SK-N-SH treated with all-trans-retinoic acid at 6 μM for 48 hours (cell line): ENCODE measurements around the gene SLC36A3.

Experiments used
- ATAC-seq: fragments of 200-7000 bp; cut with Tn5 transposase; 3 replicates; pipeline ENCODE4 v1.9.1; 2020; ENCODE audit warnings: mild to moderate bottlenecking, moderate library complexity
- ARNTL ChIP-seq: fragments of 450-650 bp; formaldehyde crosslinking; IDR thresholded peaks from 2 replicates; pipeline ENCODE4 v1.5.0; 2020; ENCODE audit warnings: low read depth, mild to moderate bottlenecking, moderate library complexity, borderline replicate concordance
- BACH2 ChIP-seq: fragments of 250-450 bp; sonication (Bioruptor Pico); IDR thresholded peaks from 2 replicates; pipeline ENCODE4 v1.9.0; 2021; ENCODE audit warnings: mild to moderate bottlenecking, borderline replicate concordance
- CSDC2 ChIP-seq: fragments of 250-450 bp; sonication (Bioruptor Pico); IDR thresholded peaks from 2 replicates; pipeline ENCODE4 v1.5.0; 2020; ENCODE audit warnings: mild to moderate bottlenecking, moderate library complexity
- CSRNP3 ChIP-seq: fragments of 250-450 bp; sonication (Bioruptor Pico); IDR thresholded peaks from 2 replicates; pipeline ENCODE4 v1.5.1; 2021; ENCODE audit warnings: mild to moderate bottlenecking, moderate library complexity
- ESRRG ChIP-seq: fragments of 250-450 bp; sonication (Bioruptor Pico); IDR thresholded peaks from 2 replicates; pipeline ENCODE4 v1.6.1; 2021; ENCODE audit warnings: mild to moderate bottlenecking
- GLIS3 ChIP-seq: fragments of 250-450 bp; sonication (Bioruptor Pico); IDR thresholded peaks from 2 replicates; pipeline ENCODE4 v1.5.0; 2020; ENCODE audit warnings: mild to moderate bottlenecking, moderate library complexity
- ISL1 ChIP-seq: fragments of 250-450 bp; sonication (Bioruptor Pico); IDR thresholded peaks from 2 replicates; pipeline ENCODE4 v2.1.2; 2022; ENCODE audit warnings: mild to moderate bottlenecking, moderate library complexity
- OSR1 ChIP-seq: fragments of 250-450 bp; sonication (Bioruptor Pico); IDR thresholded peaks from 2 replicates; pipeline ENCODE4 v1.8.0; 2022; ENCODE audit warnings: moderate library complexity, mild to moderate bottlenecking, inconsistent platforms
- PATZ1 ChIP-seq: fragments of 250-450 bp; sonication (Bioruptor Pico); IDR thresholded peaks from 2 replicates; pipeline ENCODE4 v1.8.0; 2020; ENCODE audit warnings: mild to moderate bottlenecking, moderate library complexity, borderline replicate concordance
- POU6F1 ChIP-seq: fragments of 250-450 bp; sonication (Bioruptor Pico); IDR thresholded peaks from 2 replicates; pipeline ENCODE4 v1.8.0; 2021; ENCODE audit warnings: low read depth, mild to moderate bottlenecking, moderate library complexity, borderline replicate concordance
- PPARA ChIP-seq: fragments of 250-450 bp; sonication (Bioruptor Pico); IDR thresholded peaks from 2 replicates; pipeline ENCODE4 v1.5.0; 2020; ENCODE audit warnings: mild to moderate bottlenecking, borderline replicate concordance
- RARB ChIP-seq: fragments of 250-450 bp; sonication (Bioruptor Pico); IDR thresholded peaks from 2 replicates; pipeline ENCODE4 v1.8.0; 2021; ENCODE audit warnings: mild to moderate bottlenecking, moderate library complexity
- SNAI2 ChIP-seq: fragments of 250-450 bp; sonication (Bioruptor Pico); IDR thresholded peaks from 2 replicates; pipeline ENCODE4 v1.5.0; 2020; ENCODE audit warnings: mild to moderate bottlenecking, moderate library complexity
- TCF4 ChIP-seq: fragments of 250-450 bp; sonication (Bioruptor Pico); IDR thresholded peaks from 2 replicates; pipeline ENCODE4 v1.8.0; 2021; ENCODE audit warnings: mild to moderate bottlenecking, moderate library complexity, borderline replicate concordance
- TSHZ2 ChIP-seq: fragments of 250-450 bp; sonication (Bioruptor Pico); IDR thresholded peaks from 2 replicates; pipeline ENCODE4 v1.5.0; 2020; ENCODE audit warnings: mild to moderate bottlenecking, moderate library complexity
- ZC3H10 ChIP-seq: fragments of 250-450 bp; sonication (Bioruptor Pico); IDR thresholded peaks from 2 replicates; pipeline ENCODE4 v1.5.1; 2021; ENCODE audit warnings: mild to moderate bottlenecking, moderate library complexity
- ZFP3 ChIP-seq: fragments of 250-450 bp; sonication (Bioruptor Pico); IDR thresholded peaks from 2 replicates; pipeline ENCODE4 v1.5.0; 2020; ENCODE audit warnings: mild to moderate bottlenecking, moderate library complexity
- ZFP30 ChIP-seq: fragments of 450-650 bp; formaldehyde crosslinking; IDR thresholded peaks from 2 replicates; pipeline ENCODE4 v1.5.0; 2022; ENCODE audit warnings: mild to moderate bottlenecking, moderate library complexity
- ZNF565 ChIP-seq: fragments of 450-650 bp; formaldehyde crosslinking; conservative IDR thresholded peaks from 2 replicates; pipeline ENCODE4 v1.5.0; 2020; ENCODE audit warnings: low read depth, mild to moderate bottlenecking, moderate library complexity
- ZNF70 ChIP-seq: fragments of 450-650 bp; formaldehyde crosslinking; IDR thresholded peaks from 2 replicates; pipeline ENCODE4 v1.5.0; 2020; ENCODE audit warnings: mild to moderate bottlenecking, moderate library complexity
- ZNF8 ChIP-seq: fragments of 450-650 bp; formaldehyde crosslinking; IDR thresholded peaks from 2 replicates; pipeline ENCODE4 v1.5.0; 2020; ENCODE audit warnings: mild to moderate bottlenecking, moderate library complexity

Gene SLC36A3

GRCh38 chr5:151280443-151280842 lies 23.1 kb downstream of the SLC36A3 start:
- no peak for ATAC-seq
- no peak for TF ChIP-seq TCF4 (CRISPR knock-in tag)

- TF ChIP-seq CSRNP3 (CRISPR knock-in tag) (no peak), CSDC2 (no peak), BACH2 (CRISPR knock-in tag) (no peak), TCF4 (CRISPR knock-in tag) (no peak), GLIS3 (no peak), SNAI2 (CRISPR knock-in tag) (no peak), ZC3H10 (CRISPR knock-in tag) (no peak), ZFP30 (no peak), ZFP3 (CRISPR knock-in tag) (no peak), TSHZ2 (CRISPR knock-in tag) (no peak), ZNF565 (CRISPR knock-in tag) (no peak), ISL1 (CRISPR knock-in tag) (no peak), ESRRG (CRISPR knock-in tag) (no peak)
- TF ChIP-seq, all 23 proteins: peak for 0
- no peak for ATAC-seq
These were observed 24.7 kb downstream of the SLC36A3 start for GRCh38 chr5:151278845-151279244.

- ATAC-seq, result no peak
- no peak for TF ChIP-seq OSR1 (CRISPR knock-in tag)
- TF ChIP-seq BACH2 (CRISPR knock-in tag), result no peak
- no peak for TF ChIP-seq ZNF8
- TF ChIP-seq ZC3H10 (CRISPR knock-in tag), result no peak
- no peak for TF ChIP-seq POU6F1
- no peak for TF ChIP-seq ZNF70 (CRISPR knock-in tag)
- TF ChIP-seq ARNTL (CRISPR knock-in tag), result no peak
- no peak for TF ChIP-seq SNAI2 (CRISPR knock-in tag)
- no peak for TF ChIP-seq GLIS3
- TF ChIP-seq CSDC2, result no peak
- TF ChIP-seq PPARA (CRISPR knock-in tag), result no peak
- no peak for TF ChIP-seq RARB (CRISPR knock-in tag)
- no peak for TF ChIP-seq PATZ1 (CRISPR knock-in tag)
- no peak for TF ChIP-seq CSRNP3 (CRISPR knock-in tag)
- TF ChIP-seq TSHZ2 (CRISPR knock-in tag), result no peak
- no peak for TF ChIP-seq ZFP3 (CRISPR knock-in tag)
- no peak for TF ChIP-seq ZFP30
These were observed 27.8 kb downstream of the SLC36A3 start for GRCh38 chr5:151275803-151276202.
